Upper lobe of left lung (tissue), 4 donors: Measurements from ENCODE around the gene RPL27A.

Source experiments
- EP300 ChIP-seq, 4 donors: sonication (generic); formaldehyde crosslinking; IDR thresholded peaks; one replicate each; pipeline ENCODE4 v1.5.1; 2017; ENCODE audit warnings: antibody characterized with exemption in 4 of 4, control low read depth in 2 of 4
- POLR2A ChIP-seq, 4 donors: fragments of 450-650 bp; IDR thresholded peaks; one replicate each; pipeline ENCODE4 v1.5.1; 2016 to 2017; ENCODE audit warnings: antibody characterized with exemption in 4 of 4, mild to moderate bottlenecking in 2 of 4
- POLR2AphosphoS5 ChIP-seq, 2 donors: sonication (generic); formaldehyde crosslinking; IDR thresholded peaks; one replicate each; pipeline ENCODE4 v1.5.1; 2017; ENCODE audit warnings: antibody characterized with exemption in 2 of 2
- TF ChIP-seq, protein P1 (sequence below), 6 experiments: fragments of 450-650 bp in 4 of 6; fragments of 200-600 bp in 2 of 6; sonication (generic) in 2 of 6; IDR thresholded peaks; one replicate each; pipeline ENCODE4 v1.5.1; 2016 to 2019; ENCODE audit warnings: antibody characterized with exemption in 6 of 6

DNA sequence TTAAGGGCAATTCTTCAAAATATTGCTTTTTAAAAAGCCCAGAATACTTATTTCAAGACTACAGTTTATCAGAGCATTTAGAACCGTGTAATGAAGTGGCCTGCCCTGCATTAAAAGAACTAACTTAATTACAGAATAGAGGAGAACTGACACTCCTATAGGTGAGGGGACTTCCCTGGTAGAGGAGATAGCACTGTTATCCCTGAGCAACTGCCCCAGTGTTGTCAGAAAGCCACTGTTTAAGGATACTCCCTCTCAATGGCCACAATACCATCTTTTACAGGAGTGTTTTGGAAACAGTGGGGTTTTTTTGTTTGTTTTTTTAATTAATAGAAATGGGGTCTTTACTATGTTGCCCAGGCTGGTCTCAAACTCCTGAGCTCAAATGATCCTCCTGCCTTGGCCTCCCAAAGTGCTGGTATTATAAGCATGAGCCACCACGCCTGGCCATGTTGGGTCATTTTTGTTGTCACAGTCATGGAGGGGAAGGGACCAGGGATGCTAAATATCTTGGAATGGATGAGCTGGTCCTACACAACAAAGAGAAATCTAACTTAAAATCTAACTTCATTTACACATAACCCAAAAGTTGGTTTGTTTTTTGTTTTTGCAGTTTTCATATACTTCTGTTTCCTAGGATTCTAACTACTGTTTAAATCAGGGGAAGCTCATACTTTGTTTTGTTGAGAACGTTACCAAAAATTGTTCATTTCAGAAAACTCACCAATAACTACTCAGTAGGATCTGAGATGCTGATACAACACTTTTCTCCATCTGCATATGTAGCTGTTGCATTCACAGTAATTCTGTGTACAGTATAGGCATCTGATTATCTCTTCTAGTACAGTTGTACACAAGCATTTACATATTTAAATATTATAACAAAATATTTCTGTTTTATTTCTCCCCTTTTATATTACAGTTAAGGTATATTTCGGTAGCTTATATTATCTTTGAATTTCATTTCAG is 8.1 kb downstream of the RPL27A start:
- TF ChIP-seq EP300 (IDR thresholded peaks at IDR 0.05) (no peak), POLR2A (IDR thresholded peaks at IDR 0.05) (no peak), POLR2AphosphoS5 (IDR thresholded peaks at IDR 0.05) (no peak)
- TF ChIP-seq, protein P1, sequence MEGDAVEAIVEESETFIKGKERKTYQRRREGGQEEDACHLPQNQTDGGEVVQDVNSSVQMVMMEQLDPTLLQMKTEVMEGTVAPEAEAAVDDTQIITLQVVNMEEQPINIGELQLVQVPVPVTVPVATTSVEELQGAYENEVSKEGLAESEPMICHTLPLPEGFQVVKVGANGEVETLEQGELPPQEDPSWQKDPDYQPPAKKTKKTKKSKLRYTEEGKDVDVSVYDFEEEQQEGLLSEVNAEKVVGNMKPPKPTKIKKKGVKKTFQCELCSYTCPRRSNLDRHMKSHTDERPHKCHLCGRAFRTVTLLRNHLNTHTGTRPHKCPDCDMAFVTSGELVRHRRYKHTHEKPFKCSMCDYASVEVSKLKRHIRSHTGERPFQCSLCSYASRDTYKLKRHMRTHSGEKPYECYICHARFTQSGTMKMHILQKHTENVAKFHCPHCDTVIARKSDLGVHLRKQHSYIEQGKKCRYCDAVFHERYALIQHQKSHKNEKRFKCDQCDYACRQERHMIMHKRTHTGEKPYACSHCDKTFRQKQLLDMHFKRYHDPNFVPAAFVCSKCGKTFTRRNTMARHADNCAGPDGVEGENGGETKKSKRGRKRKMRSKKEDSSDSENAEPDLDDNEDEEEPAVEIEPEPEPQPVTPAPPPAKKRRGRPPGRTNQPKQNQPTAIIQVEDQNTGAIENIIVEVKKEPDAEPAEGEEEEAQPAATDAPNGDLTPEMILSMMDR (IDR thresholded peaks at IDR 0.05): no peak
